HepG2 (cell line): ENCODE data around the gene LRBA.

Experiments used
- BRF2 ChIP-seq: sonication (generic); formaldehyde crosslinking; IDR thresholded peaks from 2 replicates; pipeline ENCODE4 v1.8.1; 2022; ENCODE audit warnings: mild to moderate bottlenecking, missing genetic modification reagents
- CREM ChIP-seq, 2 experiments: sonication (generic) in 1 of 2; formaldehyde crosslinking in 1 of 2; IDR thresholded peaks; 2 replicates each; pipeline versions ENCODE4 v1.4.0 to v1.6.1; 2016 to 2020; ENCODE audit warnings: antibody characterized with exemption in 1 of 2, mild to moderate bottlenecking in 1 of 2, missing genetic modification reagents in 1 of 2
- CTCF ChIP-seq: sonication (generic); formaldehyde crosslinking; IDR thresholded peaks from 2 replicates; pipeline ENCODE4 v1.5.0; 2020; ENCODE audit warnings: mild to moderate bottlenecking, missing genetic modification reagents, moderate library complexity
- EZH2 ChIP-seq: conservative IDR thresholded peaks from 2 replicates; pipeline ENCODE4 v1.6.1; 2012; ENCODE audit warnings: mild to moderate bottlenecking, low read depth, low read length, moderate library complexity
- HNRNPK ChIP-seq: fragments of 200-400 bp; formaldehyde crosslinking; IDR thresholded peaks from 2 replicates; pipeline ENCODE4 v1.6.1; 2018; ENCODE audit warnings: low read length, low read depth, moderate library complexity, mild to moderate bottlenecking; ENCODE audit not compliant: poor library complexity, severe bottlenecking
- JUND ChIP-seq: sonication (generic); formaldehyde crosslinking; IDR thresholded peaks from 2 replicates; pipeline ENCODE4 v1.8.0; 2022; ENCODE audit warnings: mild to moderate bottlenecking, missing genetic modification reagents
- NR1H2 ChIP-seq: sonication (generic); formaldehyde crosslinking; IDR thresholded peaks from 2 replicates; pipeline ENCODE4 v1.8.1; 2022; ENCODE audit warnings: low read depth, missing genetic modification reagents, borderline replicate concordance
- RFX5 ChIP-seq: IDR thresholded peaks from 2 replicates; pipeline ENCODE4 v1.6.1; 2011; ENCODE audit warnings: low read depth, low read length, improper control_type of control experiment
- ZBTB8A ChIP-seq: sonication (generic); formaldehyde crosslinking; IDR thresholded peaks from 2 replicates; pipeline ENCODE4 v1.4.0; 2020; ENCODE audit warnings: mild to moderate bottlenecking, low read depth, missing genetic modification reagents, borderline replicate concordance
- ZNF367 ChIP-seq: sonication (generic); formaldehyde crosslinking; IDR thresholded peaks from 2 replicates; pipeline ENCODE4 v1.4.0; 2020; ENCODE audit warnings: missing genetic modification reagents, borderline replicate concordance
- TF ChIP-seq, protein P1 (sequence below): sonication (generic); formaldehyde crosslinking; IDR thresholded peaks from 2 replicates; pipeline ENCODE4 v1.5.1; 2020; ENCODE audit warnings: mild to moderate bottlenecking, missing genetic modification reagents, moderate library complexity
- TF ChIP-seq, protein P2 (sequence below): sonication (generic); formaldehyde crosslinking; IDR thresholded peaks from 2 replicates; pipeline ENCODE4 v1.4.0; 2020; ENCODE audit warnings: missing genetic modification reagents, mild to moderate bottlenecking, borderline replicate concordance
- TF ChIP-seq, protein P3 (sequence below): sonication (generic); formaldehyde crosslinking; IDR thresholded peaks from 2 replicates; pipeline ENCODE4 v1.4.0; 2020; ENCODE audit warnings: mild to moderate bottlenecking, missing genetic modification reagents

- TF ChIP-seq ZNF367 (CRISPR knock-in tag) (no peak), JUND (CRISPR knock-in tag) (no peak), HNRNPK (no peak), ZBTB8A (CRISPR knock-in tag) (no peak), CTCF (CRISPR knock-in tag) (no peak), BRF2 (CRISPR knock-in tag) (no peak), EZH2 (no peak), CREM (IDR thresholded peaks at IDR 0.05) (no peak), CREM (CRISPR knock-in tag; IDR thresholded peaks at IDR 0.05) (no peak), RFX5 (no peak), NR1H2 (CRISPR knock-in tag) (no peak)
- TF ChIP-seq, protein P1, sequence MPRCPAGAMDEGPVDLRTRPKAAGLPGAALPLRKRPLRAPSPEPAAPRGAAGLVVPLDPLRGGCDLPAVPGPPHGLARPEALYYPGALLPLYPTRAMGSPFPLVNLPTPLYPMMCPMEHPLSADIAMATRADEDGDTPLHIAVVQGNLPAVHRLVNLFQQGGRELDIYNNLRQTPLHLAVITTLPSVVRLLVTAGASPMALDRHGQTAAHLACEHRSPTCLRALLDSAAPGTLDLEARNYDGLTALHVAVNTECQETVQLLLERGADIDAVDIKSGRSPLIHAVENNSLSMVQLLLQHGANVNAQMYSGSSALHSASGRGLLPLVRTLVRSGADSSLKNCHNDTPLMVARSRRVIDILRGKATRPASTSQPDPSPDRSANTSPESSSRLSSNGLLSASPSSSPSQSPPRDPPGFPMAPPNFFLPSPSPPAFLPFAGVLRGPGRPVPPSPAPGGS (CRISPR knock-in tag) = no peak
- TF ChIP-seq, protein P2, sequence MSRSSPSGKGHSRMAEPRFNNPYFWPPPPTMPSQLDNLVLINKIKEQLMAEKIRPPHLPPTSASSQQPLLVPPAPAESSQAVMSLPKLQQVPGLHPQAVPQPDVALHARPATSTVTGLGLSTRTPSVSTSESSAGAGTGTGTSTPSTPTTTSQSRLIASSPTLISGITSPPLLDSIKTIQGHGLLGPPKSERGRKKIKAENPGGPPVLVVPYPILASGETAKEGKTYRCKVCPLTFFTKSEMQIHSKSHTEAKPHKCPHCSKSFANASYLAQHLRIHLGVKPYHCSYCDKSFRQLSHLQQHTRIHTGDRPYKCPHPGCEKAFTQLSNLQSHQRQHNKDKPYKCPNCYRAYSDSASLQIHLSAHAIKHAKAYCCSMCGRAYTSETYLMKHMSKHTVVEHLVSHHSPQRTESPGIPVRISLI (CRISPR knock-in tag) = no peak
- TF ChIP-seq, protein P3, sequence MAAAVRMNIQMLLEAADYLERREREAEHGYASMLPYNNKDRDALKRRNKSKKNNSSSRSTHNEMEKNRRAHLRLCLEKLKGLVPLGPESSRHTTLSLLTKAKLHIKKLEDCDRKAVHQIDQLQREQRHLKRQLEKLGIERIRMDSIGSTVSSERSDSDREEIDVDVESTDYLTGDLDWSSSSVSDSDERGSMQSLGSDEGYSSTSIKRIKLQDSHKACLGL (CRISPR knock-in tag) = no peak
Observed at GRCh38 chr4:150784305-150784704, 230.8 kb downstream of the LRBA start.
